ENCODE data around the gene WDR44.

DNA sequence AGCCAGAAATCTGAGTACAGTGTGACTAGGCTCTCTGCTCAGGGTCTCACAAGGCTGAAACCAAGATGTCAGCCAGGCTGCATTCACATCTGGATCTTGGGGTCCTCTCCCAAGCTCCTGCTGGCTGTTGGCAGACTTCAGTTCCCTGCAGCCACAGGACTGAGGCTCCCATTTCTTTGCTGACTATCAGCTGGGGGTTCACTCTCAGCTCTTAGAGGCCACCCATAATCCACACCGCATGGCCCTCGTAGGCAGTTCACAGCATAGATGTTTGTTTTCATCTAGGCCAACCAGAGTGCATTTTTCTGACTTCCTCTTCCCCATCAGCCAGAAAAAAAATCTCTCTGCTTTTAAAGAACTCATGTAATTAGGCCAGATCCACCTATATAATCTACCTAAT is 8.2 kb upstream of the WDR44 start:
- TF ChIP-seq POLR2A (IDR thresholded peaks at IDR 0.05): no peak
- no peak for TF ChIP-seq CTCF (IDR thresholded peaks at IDR 0.05)
- no peak for TF ChIP-seq EP300 (IDR thresholded peaks at IDR 0.05)
